Endothelial cell (in vitro differentiated cells): ENCODE measurements around the gene VPS13D. TPM values are rescaled to one million over a fixed set of nuclear protein-coding genes. Genes with fewer than 3 reads are reported as not detected.
"Not testable (repeated sequence)": the region's sequence is repeated elsewhere in the genome, so short reads cannot be mapped to it uniquely, and the experiment has no call there.

Source experiments
- DNase-seq: peaks from one replicate; pipeline ENCODE4 v3.0.0; 2021; ENCODE audit warnings: low spot score
- H3K27ac Mint-ChIP-seq: one replicate; pipeline ENCODE4 v1.8.0; 2021; ENCODE audit warnings: mixed read lengths, inconsistent platforms; ENCODE audit not compliant: unreplicated experiment
- H3K27me3 Mint-ChIP-seq: one replicate; pipeline ENCODE4 v1.8.0; 2021; ENCODE audit warnings: mild to moderate bottlenecking, moderate library complexity, mixed read lengths, inconsistent platforms; ENCODE audit not compliant: unreplicated experiment
- H3K36me3 Mint-ChIP-seq: one replicate; pipeline ENCODE4 v1.8.0; 2021; ENCODE audit warnings: mild to moderate bottlenecking, low read depth, mixed read lengths, inconsistent platforms; ENCODE audit not compliant: unreplicated experiment
- H3K4me1 Mint-ChIP-seq: one replicate; pipeline ENCODE4 v1.8.0; 2021; ENCODE audit warnings: mild to moderate bottlenecking, mixed read lengths, inconsistent platforms; ENCODE audit not compliant: unreplicated experiment
- H3K4me3 Mint-ChIP-seq: one replicate; pipeline ENCODE4 v1.8.0; 2021; ENCODE audit warnings: mild to moderate bottlenecking, mixed read lengths, inconsistent platforms; ENCODE audit not compliant: unreplicated experiment
- H3K9me3 Mint-ChIP-seq: one replicate; pipeline ENCODE4 v1.8.0; 2021; ENCODE audit warnings: mixed read lengths, inconsistent platforms; ENCODE audit not compliant: unreplicated experiment
- CTCF ChIP-seq: fragments of 200-600 bp; sonication (generic); IDR thresholded peaks from one replicate; pipeline ENCODE4 v1.5.0; 2021; ENCODE audit warnings: antibody characterized with exemption; ENCODE audit not compliant: unreplicated experiment
- total RNA-seq: library from RNA; stranded (reverse); fragmentation: NEBNext Ultra II Directional; extraction: Animal tissue kit (Norgen Biotek cat#: 25700); gene quantifications from one replicate; pipeline ENCODE4 v1.2.1, GENCODE V29; 2021; ENCODE audit not compliant: unreplicated experiment

Gene VPS13D
- total RNA-seq, 1 donor from 2014 or later, result 37.8 TPM

- H3K27me3 Mint-ChIP-seq, result no peaks in the 10 kb centered on the region
- no peak for DNase-seq
- no peaks in the 10 kb centered on the region for H3K9me3 Mint-ChIP-seq
- H3K27ac Mint-ChIP-seq, result no peak overlapping the region
- H3K4me3 Mint-ChIP-seq, result no peak overlapping the region
- no peak for TF ChIP-seq CTCF
- peaks cover 7% of the 10 kb centered on the region for H3K4me1 Mint-ChIP-seq
- no peaks in the 10 kb centered on the region for H3K36me3 Mint-ChIP-seq
These were observed 291.3 kb downstream of the VPS13D start for GRCh38 chr1:12521096-12521495.

GRCh38 chr1:12522780-12523179 is 292.9 kb downstream of the VPS13D start:
- not testable (repeated sequence) for DNase-seq, H3K9me3 Mint-ChIP-seq, H3K27me3 Mint-ChIP-seq, H3K4me3 Mint-ChIP-seq, H3K36me3 Mint-ChIP-seq, H3K27ac Mint-ChIP-seq, H3K4me1 Mint-ChIP-seq

- Mint-ChIP-seq H3K9me3 (no peaks in the 10 kb centered on the region), H3K4me1 (peaks cover 9% of the 10 kb centered on the region), H3K36me3 (no peaks in the 10 kb centered on the region), H3K4me3 (no peak overlapping the region), H3K27ac (no peak overlapping the region), H3K27me3 (no peaks in the 10 kb centered on the region)
- no peak for TF ChIP-seq CTCF
- DNase-seq, result no peak
These were observed 294.4 kb downstream of the VPS13D start for GRCh38 chr1:12524266-12524665.

- DNase-seq, result no peak
- Mint-ChIP-seq H3K4me3 (no peak overlapping the region), H3K27ac (no peak overlapping the region), H3K27me3 (no peaks in the 10 kb centered on the region), H3K9me3 (no peaks in the 10 kb centered on the region), H3K36me3 (no peaks in the 10 kb centered on the region), H3K4me1 (peaks cover 18% of the 10 kb centered on the region)
- no peak for TF ChIP-seq CTCF
These were observed 295.7 kb downstream of the VPS13D start for GRCh38 chr1:12525311-12526181.

- no peak overlapping the region for H3K27ac Mint-ChIP-seq
- H3K27me3 Mint-ChIP-seq, result no peaks in the 10 kb centered on the region
- H3K4me1 Mint-ChIP-seq, result peaks cover 20% of the 10 kb centered on the region
- H3K9me3 Mint-ChIP-seq, result no peaks in the 10 kb centered on the region
- H3K36me3 Mint-ChIP-seq, result no peaks in the 10 kb centered on the region
- no peak overlapping the region for H3K4me3 Mint-ChIP-seq
- no peak for TF ChIP-seq CTCF
- no peak for DNase-seq
These were observed 297.7 kb downstream of the VPS13D start for GRCh38 chr1:12527564-12527963.
